T-helper 2 cell treated with Interferon-gamma antibody and Interleukin-4, amounts not matched to agents 100 ng/mL and 5 ng/mL, for 36 hours (primary cell): Measurements from ENCODE around the gene DPP7. TPM values are rescaled to one million over a fixed set of nuclear protein-coding genes. Genes with fewer than 3 reads are reported as not detected.

ENCODE experiments used
- total RNA-seq: library from RNA; stranded (reverse); gene quantifications from 2 replicates; pipeline ENCODE4 v1.2.3, GENCODE V29; 2022

Gene DPP7
- total RNA-seq, 1 donor from 2014 or later = 229 TPM

Other genes starting within 250 kb of the DPP7 start
- 308 and 309 TPM in 2 replicates for gene EDF1, start 248.4 kb downstream of the DPP7 start, total RNA-seq
- gene TRAF2, start 228.2 kb downstream of the DPP7 start, total RNA-seq = 49.0 TPM in 2 replicates
- 104 and 109 TPM in 2 replicates for gene FBXW5, start 170.0 kb downstream of the DPP7 start, total RNA-seq
- gene C8G, start 169.5 kb downstream of the DPP7 start, total RNA-seq = 2.3 and 4.1 TPM in 2 replicates
- 2.3 and 2.8 TPM in 2 replicates for gene LCN12, start 162.5 kb downstream of the DPP7 start, total RNA-seq
- 6.5 and 6.7 TPM in 2 replicates for gene PTGDS, start 137.2 kb downstream of the DPP7 start, total RNA-seq
- 0.16 and 0.20 TPM in 2 replicates for gene LCNL1, start 131.7 kb downstream of the DPP7 start, total RNA-seq
- 71.4 and 74.5 TPM in 2 replicates for gene PAXX, start 122.3 kb downstream of the DPP7 start, total RNA-seq
- 0.91 TPM in 2 replicates for gene CLIC3, start 118.2 kb downstream of the DPP7 start, total RNA-seq
- gene ABCA2, start 86.5 kb downstream of the DPP7 start, total RNA-seq = 27.8 and 30.6 TPM in 2 replicates
- gene FUT7, start 82.6 kb downstream of the DPP7 start, total RNA-seq = 0.41 and 0.84 TPM in 2 replicates
- 15.5 and 17.0 TPM in 2 replicates for gene NPDC1, start 68.6 kb downstream of the DPP7 start, total RNA-seq
- not detected in 2 replicates for gene ENTPD2, start 60.7 kb downstream of the DPP7 start, total RNA-seq
- 32.9 TPM in 2 replicates for gene SAPCD2, start 44.2 kb downstream of the DPP7 start, total RNA-seq
- 14.8 and 15.4 TPM in 2 replicates for gene UAP1L1, start 37.2 kb downstream of the DPP7 start, total RNA-seq
- gene MAN1B1, start 27.7 kb downstream of the DPP7 start, total RNA-seq = 48.7 and 55.1 TPM in 2 replicates
- gene GRIN1, start 24.4 kb upstream of the DPP7 start, total RNA-seq = 0.05 TPM in 1 of 2 replicates, not detected in the other
- gene LRRC26, start 55.3 kb upstream of the DPP7 start, total RNA-seq = not detected in 2 replicates
- gene TMEM210, start 57.3 kb upstream of the DPP7 start, total RNA-seq = not detected in 2 replicates
- gene ANAPC2, start 73.8 kb upstream of the DPP7 start, total RNA-seq = 68.8 and 69.6 TPM in 2 replicates
- gene SSNA1, start 73.9 kb upstream of the DPP7 start, total RNA-seq = 86.5 and 88.3 TPM in 2 replicates
- 9.6 and 10.9 TPM in 2 replicates for gene TPRN, start 86.0 kb upstream of the DPP7 start, total RNA-seq
- 28.2 and 30.8 TPM in 2 replicates for gene TMEM203, start 90.9 kb upstream of the DPP7 start, total RNA-seq
- gene NDOR1, start 91.0 kb upstream of the DPP7 start, total RNA-seq = 38.6 and 42.1 TPM in 2 replicates
- 3.3 and 3.8 TPM in 2 replicates for gene RNF208, start 107.5 kb upstream of the DPP7 start, total RNA-seq
- 0.23 and 0.27 TPM in 2 replicates for gene CYSRT1, start 110.4 kb upstream of the DPP7 start, total RNA-seq
- 0.14 TPM in 1 of 2 replicates, not detected in the other for gene RNF224, start 112.8 kb upstream of the DPP7 start, total RNA-seq
- gene SLC34A3, start 116.2 kb upstream of the DPP7 start, total RNA-seq = not detected in 2 replicates
- 365 and 372 TPM in 2 replicates for gene TUBB4B, start 126.6 kb upstream of the DPP7 start, total RNA-seq
- not detected in 2 replicates for gene STPG3, start 136.6 kb upstream of the DPP7 start, total RNA-seq
- 65.9 and 67.2 TPM in 2 replicates for gene NELFB, start 140.6 kb upstream of the DPP7 start, total RNA-seq
- gene TOR4A, start 163.0 kb upstream of the DPP7 start, total RNA-seq = 17.4 and 17.5 TPM in 2 replicates
- 1.5 and 1.7 TPM in 2 replicates for gene NRARP, start 187.5 kb upstream of the DPP7 start, total RNA-seq